ENCODE data around the gene CRIP1. TPM values are rescaled to one million over a fixed set of nuclear protein-coding genes. Genes with fewer than 3 reads are reported as not detected.

CRIP1 gene
- total RNA-seq, 1 experiment from 2014 or later: 6.9 TPM

DNA sequence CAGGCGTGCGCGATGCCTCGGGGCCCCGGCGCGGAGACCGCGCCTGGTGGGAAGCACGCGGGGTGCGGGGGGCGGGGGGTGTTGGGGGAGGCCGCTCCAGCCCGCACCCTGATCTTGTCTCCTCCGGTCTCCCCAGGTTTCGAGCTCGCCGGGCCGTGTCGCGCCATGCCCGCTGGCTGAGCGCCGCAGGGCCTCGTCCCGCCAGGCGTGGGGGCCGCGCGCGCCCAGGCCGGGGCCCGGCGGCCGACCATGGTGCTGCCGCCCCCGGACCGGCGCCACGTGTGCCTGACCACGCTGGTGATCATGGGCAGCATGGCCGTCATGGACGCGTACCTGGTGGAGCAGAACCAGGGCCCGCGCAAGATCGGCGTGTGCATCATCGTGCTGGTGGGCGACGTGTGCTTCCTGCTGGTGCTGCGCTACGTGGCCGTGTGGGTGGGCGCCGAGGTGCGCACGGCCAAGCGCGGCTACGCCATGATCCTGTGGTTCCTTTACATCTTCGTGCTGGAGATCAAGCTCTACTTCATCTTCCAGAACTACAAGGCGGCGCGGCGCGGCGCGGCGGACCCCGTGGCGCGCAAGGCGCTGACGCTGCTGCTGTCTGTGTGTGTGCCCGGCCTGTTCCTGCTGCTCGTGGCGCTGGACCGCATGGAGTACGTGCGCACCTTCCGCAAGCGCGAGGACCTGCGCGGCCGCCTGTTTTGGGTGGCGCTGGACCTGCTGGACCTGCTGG is 42.1 kb downstream of the CRIP1 start:
- Histone ChIP-seq H4K20me1 (ENCODE audit: control insufficient read depth, insufficient read depth, insufficient read length) (no peaks in the 10 kb centered on the region), H2BK15ac (ENCODE audit: low read depth, low read length) (no peak overlapping the region), H2BK12ac (ENCODE audit: insufficient read length, low read depth, low read length) (no peak overlapping the region), H3K4me2 (ENCODE audit: insufficient read depth, insufficient read length, low read length) (no peak overlapping the region), H3K27me3 (ENCODE audit: insufficient read depth, low read length) (peaks cover 16% of the 10 kb centered on the region; the same call in 1 of the 2 replicates), H3K79me1 (ENCODE audit: insufficient read depth, low read depth, low read length, poor library complexity, severe bottlenecking) (no peaks in the 10 kb centered on the region), H3K9ac (ENCODE audit: extremely low read depth, insufficient read length, low read length) (no peak overlapping the region), H2AFZ (ENCODE audit: low read length) (no peak overlapping the region), H3K23me2 (ENCODE audit: insufficient read length, low read depth, low read length, poor library complexity, severe bottlenecking) (peaks cover 7% of the 10 kb centered on the region), H3K18ac (ENCODE audit: insufficient read length, low read depth, low read length) (no peak overlapping the region), H3K9me3 (ENCODE audit: control insufficient read depth, low read depth, low read length) (no peaks in the 10 kb centered on the region), H2AK5ac (ENCODE audit: insufficient read length, low read length) (no peak overlapping the region), H4K91ac (ENCODE audit: insufficient read length, low read depth, low read length) (no peak overlapping the region), H2BK20ac (ENCODE audit: low read depth, low read length, poor library complexity, severe bottlenecking) (no peak overlapping the region), H3K56ac (ENCODE audit: insufficient read length, low read depth, low read length) (no peak overlapping the region), H2BK5ac (ENCODE audit: insufficient read length, low read length) (no peak overlapping the region), H3K4me1 (ENCODE audit: insufficient read depth, low read length) (no peaks in the 10 kb centered on the region; the same call in 1 of the 2 replicates), H3K23ac (ENCODE audit: insufficient read length, low read depth, low read length) (no peak overlapping the region), H2BK120ac (ENCODE audit: low read depth, low read length, poor library complexity, severe bottlenecking) (no peak overlapping the region), H3K4ac (ENCODE audit: low read depth, low read length) (no peak overlapping the region), H3T11ph (ENCODE audit: low read length) (no peak overlapping the region), H4K5ac (ENCODE audit: insufficient read length, low read depth, low read length) (no peak overlapping the region), H3K27ac (ENCODE audit: insufficient read length, low read depth, low read length) (no peak overlapping the region), H3K14ac (ENCODE audit: insufficient read depth, low read length) (no peak overlapping the region), H4K8ac (replicated peaks; ENCODE audit: insufficient read length, low read depth, low read length) (no peak overlapping the region), H3K79me2 (ENCODE audit: insufficient read depth, low read length) (no peaks in the 10 kb centered on the region)
- H3K36me3 Mint-ChIP-seq (ENCODE audit: insufficient read depth in 1 of 3, low read depth in 3 of 3): no peaks in the 10 kb centered on the region; a peak in 1 of 7 replicates
- peaks cover 0 to 28% of the 10 kb centered on the region in 2 experiments; a peak in 2 of 5 replicates for H3K9me3 Mint-ChIP-seq
- H3K4me3 Mint-ChIP-seq: peak overlapping the region; percentile 26 to 57; a peak in 2 of 5 replicates
- no peak overlapping the region for H3K27ac Mint-ChIP-seq
- DNase-seq: no peak
- peaks cover 54% of the 10 kb centered on the region for H3K27me3 Mint-ChIP-seq (ENCODE audit: low read depth)
- WGBS (ENCODE audit: extremely low coverage, insufficient read length, low lambda C conversion rate): no CpG with 5 or more reads among the region's 89 CpGs
- H3K4me1 Mint-ChIP-seq: no peaks in the 10 kb centered on the region
- TF ChIP-seq, protein P1, sequence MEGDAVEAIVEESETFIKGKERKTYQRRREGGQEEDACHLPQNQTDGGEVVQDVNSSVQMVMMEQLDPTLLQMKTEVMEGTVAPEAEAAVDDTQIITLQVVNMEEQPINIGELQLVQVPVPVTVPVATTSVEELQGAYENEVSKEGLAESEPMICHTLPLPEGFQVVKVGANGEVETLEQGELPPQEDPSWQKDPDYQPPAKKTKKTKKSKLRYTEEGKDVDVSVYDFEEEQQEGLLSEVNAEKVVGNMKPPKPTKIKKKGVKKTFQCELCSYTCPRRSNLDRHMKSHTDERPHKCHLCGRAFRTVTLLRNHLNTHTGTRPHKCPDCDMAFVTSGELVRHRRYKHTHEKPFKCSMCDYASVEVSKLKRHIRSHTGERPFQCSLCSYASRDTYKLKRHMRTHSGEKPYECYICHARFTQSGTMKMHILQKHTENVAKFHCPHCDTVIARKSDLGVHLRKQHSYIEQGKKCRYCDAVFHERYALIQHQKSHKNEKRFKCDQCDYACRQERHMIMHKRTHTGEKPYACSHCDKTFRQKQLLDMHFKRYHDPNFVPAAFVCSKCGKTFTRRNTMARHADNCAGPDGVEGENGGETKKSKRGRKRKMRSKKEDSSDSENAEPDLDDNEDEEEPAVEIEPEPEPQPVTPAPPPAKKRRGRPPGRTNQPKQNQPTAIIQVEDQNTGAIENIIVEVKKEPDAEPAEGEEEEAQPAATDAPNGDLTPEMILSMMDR (conservative IDR thresholded peaks at IDR 0.05): peak; percentile 5; the same call in 1 of the 3 replicates
